ELR (cell line): ENCODE measurements around the gene PTCSC3.

Source experiments
- DNase-seq: peaks from one replicate; pipeline ENCODE4 v3.0.0-alpha.2; 2015; ENCODE audit warnings: low read depth

The PTCSC3 gene

DNA sequence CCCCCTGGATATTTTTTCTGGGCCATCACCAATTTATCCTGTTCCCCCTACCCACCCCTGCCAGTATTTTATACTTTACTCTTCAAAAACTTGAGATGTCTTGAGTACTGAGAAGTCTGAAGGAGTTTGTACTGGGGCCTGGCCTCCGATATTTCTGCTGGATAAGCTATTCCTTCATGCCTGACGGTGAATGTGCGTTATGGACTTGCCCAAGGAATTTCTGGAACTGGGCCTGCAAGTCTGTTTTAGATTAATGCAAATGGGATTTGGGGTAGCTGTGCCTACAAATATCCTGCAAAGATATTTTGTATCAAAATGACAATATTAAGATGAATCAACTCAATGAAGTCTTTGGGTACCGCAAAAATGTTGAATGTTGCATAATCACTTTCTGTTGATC is at the start of gene PTCSC3:
Gene PTCSC3 (minus strand): TSS at position 199 of the 400 bp plus-strand sequence.
- no peak for DNase-seq

GRCh38 chr14:36226164-36226563 is 49.6 kb upstream of the PTCSC3 start:
- peak; percentile 41 for DNase-seq

DNA sequence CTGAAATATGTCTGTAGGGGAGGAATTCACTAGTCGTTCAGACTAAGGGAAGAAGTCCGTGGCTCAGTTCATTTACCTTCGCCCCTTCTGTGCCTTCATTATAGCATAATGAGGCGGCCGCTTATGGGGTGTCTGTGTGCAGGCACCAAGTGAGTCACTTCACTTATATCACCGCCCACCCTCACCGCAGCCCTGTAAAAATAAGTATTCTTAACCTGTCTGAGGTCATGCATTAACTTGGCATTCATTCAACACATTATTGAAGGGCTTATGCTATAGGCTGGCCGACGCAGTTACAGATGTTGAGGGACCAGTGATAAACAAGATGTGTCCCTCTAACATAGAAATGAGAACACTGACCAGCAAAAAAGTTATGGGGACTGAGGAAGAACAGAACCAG is 47.7 kb upstream of the PTCSC3 start:
- no peak for DNase-seq

DNA sequence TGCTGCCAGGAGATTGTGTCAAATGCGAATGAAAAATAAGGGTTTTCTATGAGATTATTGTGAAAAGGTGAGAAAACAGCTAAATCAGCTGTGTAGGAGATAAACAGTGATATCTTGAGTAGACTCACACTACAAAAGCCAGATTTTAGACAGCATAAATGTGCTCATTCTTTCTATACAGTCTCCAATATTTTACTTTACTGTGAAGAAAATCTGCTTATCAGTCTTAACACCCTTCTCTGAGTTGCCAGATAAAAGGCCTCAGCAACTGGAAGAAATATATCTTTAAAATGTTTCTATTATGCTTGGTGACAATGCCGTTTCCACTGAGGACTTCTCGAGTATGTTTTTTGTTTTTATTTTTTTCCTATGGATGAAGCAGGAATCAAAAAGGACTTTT is 47.0 kb upstream of the PTCSC3 start:
- DNase-seq, result no peak

DNA sequence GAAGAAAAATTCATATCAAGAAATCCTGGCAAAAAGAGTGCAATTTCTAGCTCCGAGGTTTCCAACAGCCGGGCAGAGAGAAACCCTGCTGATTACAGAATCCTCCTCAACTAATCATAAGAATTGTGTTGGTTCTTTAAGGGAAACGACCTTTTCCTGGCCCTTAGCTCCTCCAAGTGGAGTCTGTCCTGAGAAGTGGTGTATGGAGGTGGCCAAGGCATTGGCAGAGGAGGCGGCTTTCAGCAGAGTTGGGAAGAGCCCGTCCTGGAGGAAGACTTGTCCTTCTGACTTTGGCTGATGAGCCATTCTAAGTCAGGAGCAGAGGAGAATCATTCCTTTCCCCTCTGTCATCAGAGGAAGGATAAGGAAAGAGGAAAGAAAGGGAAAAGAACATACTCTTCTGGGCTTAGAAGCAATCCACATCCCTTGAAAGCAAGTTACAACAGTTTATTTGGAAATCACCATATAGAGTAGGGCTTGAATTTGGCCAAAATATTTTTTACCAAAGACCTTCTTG is 46.5 kb upstream of the PTCSC3 start:
- peak; percentile 19 for DNase-seq

GRCh38 chr14:36222337-36222736 is 45.8 kb upstream of the PTCSC3 start:
- DNase-seq, result no peak

- DNase-seq, result no peak
These were observed 44.6 kb upstream of the PTCSC3 start for GRCh38 chr14:36221112-36221511.

- no peak for DNase-seq
These were observed 41.2 kb upstream of the PTCSC3 start for GRCh38 chr14:36217732-36218131.

DNA sequence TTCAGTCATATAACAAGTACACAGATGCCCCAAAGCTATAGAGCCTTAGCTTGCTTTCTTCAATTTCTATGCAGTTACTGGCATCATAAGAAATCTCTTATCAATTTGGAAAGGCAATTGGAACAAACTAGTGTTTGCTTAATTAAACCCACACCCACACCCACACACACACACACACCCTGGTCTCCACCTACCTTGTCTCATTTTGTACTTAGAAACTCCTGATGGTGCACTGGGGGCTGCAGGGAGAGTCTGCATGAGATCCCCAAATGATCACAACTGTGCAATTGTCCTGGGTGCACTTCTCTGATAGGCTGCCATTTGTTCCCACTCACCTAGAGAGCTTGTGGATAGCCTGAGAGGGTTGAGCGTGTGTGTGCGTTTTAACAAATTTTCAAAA is 40.5 kb upstream of the PTCSC3 start:
- no peak for DNase-seq

DNA sequence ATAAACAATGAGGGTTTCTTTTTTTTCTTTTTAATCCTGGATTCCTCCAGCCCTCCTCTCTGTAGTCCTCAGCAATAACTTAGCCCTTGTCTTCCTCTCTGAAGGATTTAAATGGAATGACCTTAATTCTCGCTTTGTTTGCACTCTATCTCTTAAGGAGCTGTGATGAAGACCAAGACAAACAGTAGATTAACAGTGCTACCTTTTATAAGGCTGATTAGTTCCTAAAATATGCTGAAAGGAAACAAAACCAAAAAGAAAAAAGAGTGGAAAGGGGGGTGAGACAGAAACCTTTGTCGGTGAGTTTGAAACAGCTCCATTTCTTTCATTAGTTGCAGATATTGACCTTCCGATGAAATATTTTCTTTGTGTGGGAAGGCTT is 38.7 kb upstream of the PTCSC3 start:
- DNase-seq, result no peak

GRCh38 chr14:36214476-36215216 is 38.1 kb upstream of the PTCSC3 start:
- no peak for DNase-seq

GRCh38 chr14:36212987-36213386 is 36.5 kb upstream of the PTCSC3 start:
- no peak for DNase-seq

DNA sequence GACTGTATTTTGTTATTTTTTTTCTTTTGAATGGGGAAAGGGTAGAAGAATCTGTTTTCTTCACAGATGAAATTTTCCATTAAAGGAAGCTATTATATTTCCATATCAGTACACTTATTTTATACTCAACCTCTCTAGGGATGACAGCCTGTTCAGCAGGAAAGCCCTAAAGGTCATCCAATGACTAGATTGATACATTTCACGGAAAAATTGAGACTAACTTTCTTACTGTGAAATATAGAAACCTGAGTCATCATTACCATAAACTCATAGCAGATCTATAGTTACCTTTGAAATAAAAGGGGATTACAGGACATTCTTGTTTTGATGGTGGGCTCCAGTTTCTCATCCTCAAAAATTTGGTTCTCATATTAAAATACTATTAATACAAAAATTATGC is 36.1 kb upstream of the PTCSC3 start:
- no peak for DNase-seq

DNA sequence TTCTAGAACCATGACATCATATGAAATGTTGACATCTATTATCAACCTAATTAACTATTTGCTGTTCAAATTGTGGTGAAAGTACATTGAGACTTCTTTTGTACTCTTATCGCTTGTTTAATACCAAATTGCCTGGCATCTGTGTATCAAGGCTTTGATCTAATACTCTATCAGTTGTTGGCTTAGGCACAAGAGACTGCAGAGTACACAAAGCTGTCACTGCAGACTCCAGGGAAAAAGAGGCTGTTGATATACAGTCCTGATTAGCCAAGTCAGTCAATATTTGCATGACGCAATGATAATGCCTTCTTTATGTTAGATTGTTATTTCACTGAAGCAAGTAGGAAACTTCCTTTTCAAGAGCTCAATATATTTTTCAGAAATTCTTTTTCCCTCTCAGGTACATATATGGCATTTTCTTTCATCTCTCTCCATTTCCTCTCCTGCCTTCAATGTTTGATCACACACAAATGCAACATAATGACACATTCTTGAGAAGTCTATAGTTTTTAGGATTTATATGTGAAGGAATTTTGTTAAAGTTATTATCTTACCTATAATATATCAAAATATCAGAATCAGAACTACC is 32.3 kb upstream of the PTCSC3 start:
- DNase-seq, result no peak

DNA sequence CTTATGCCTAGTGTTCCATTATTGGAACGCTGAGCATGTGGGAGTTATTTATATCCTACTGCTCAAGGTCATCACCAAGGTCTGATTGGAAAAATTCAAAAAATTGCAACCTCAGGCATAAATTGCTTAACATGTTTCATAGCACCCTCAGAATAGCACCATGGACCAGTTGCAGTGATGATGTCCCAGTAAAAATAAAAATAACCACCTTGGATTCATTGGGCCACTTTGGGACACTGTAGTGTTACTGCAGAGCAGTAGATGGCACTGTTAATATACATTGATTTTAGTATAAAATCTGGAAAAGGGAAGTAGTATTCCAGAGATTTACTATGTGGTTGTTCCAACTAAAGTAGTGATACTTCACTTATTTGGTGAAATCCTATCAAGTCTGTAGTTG is 31.0 kb upstream of the PTCSC3 start:
- peak; percentile 38 for DNase-seq

DNA sequence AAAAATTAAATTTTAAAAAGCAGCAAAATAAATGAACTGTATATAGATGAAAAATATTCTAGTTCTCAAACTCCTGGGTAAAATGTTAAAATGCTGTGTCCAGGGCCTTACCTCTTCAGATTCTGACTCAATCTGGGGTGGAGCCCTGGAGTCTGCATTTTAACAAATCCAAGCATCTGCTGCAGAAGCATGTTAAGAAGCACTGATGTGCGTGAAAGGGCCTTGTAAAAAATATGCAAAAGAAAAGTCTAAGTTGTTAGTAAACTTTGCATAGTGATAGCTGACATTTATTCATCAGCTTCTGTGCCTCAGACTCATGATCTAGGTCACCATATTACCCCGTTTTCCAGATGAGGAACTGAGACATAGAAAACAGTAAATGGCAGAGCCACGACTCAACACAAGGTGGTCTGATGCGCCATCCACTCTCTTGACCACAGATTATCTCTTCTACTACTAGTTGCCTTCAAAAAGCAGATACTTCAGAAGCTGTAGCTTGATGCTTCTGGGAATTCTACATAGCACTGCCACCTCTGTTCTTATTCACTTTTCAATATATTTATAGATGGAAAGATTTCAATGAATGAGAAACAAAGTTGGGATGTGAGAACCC is 28.0 kb upstream of the PTCSC3 start:
- DNase-seq, result no peak

DNA sequence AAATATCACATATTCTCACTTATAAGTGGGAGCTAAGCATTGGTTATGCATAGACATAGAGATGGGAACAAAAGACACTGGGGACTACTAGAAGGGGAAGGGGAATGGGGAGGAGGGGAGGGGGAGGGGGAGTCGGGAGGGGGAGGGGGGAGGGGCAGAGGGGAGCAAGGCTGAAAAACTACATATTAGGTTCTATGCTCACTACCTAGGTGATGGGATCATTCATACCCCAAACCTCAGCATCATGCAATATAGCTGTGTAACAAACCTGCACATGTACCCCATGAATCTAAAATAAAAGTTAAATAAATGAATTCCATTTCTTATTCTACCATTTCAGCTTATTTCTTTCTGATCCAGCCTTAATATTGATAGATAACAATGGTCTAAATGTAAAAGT is 21.9 kb upstream of the PTCSC3 start:
- no peak for DNase-seq

DNA sequence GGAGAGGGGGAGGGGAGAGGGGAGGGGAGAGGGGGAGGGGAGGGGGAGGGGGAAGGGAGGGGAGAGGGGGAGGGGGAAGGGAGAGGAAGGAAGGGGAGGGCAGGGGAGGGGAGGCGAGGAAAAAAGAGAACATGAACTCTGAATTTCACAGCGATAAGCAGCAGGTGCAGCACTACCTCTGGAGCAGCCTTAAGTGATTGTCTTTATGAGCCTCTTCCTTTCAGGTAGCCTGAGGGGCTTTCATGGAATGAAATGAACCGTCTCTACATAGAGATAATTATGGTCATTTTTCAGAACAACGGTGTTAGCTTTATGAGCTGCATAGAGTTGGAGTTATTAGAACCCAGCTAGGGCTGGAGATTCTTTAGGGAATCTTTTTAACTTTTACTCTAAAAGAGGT is 18.1 kb upstream of the PTCSC3 start:
- no peak for DNase-seq

- no peak for DNase-seq
These were observed 16.0 kb upstream of the PTCSC3 start for GRCh38 chr14:36192530-36192929.

DNA sequence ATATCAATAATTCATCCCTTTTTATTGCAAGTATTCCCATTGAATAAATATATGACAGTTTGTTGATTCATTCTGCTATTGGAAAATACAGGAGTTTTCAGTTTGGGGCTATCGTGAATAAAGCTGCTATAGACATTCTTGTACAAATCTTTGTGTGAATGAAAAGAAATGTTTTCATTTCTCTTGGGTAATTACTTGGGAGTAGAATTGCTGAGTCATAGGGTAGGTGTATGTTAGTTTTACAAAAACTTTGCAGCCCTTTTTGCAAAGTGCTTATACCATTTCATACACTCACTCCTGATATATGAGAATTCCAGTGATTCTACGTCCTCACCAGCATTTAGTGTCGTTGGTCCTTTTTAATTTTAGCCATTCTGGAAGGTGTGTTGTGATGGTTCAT is 6.9 kb upstream of the PTCSC3 start:
- no peak for DNase-seq

GRCh38 chr14:36181417-36181816 is 4.9 kb upstream of the PTCSC3 start:
- DNase-seq, result no peak

- DNase-seq, result no peak
These were observed 967 bp upstream of the PTCSC3 start for GRCh38 chr14:36177489-36177888.

GRCh38 chr14:36174767-36175424 is 1.6 kb downstream of the PTCSC3 start:
- no peak for DNase-seq
